COLO668 (cell line): Measurements from ENCODE around the gene AGXT.
"Not testable (repeated sequence)": the region's sequence is repeated elsewhere in the genome, so short reads cannot be mapped to it uniquely, and the experiment has no call there.

Experiments used
- DNase-seq: peaks from one replicate; lab custom pipeline; 2025; ENCODE audit not compliant: unreplicated experiment; lab: John Stamatoyannopoulos, UW

The AGXT gene

DNA sequence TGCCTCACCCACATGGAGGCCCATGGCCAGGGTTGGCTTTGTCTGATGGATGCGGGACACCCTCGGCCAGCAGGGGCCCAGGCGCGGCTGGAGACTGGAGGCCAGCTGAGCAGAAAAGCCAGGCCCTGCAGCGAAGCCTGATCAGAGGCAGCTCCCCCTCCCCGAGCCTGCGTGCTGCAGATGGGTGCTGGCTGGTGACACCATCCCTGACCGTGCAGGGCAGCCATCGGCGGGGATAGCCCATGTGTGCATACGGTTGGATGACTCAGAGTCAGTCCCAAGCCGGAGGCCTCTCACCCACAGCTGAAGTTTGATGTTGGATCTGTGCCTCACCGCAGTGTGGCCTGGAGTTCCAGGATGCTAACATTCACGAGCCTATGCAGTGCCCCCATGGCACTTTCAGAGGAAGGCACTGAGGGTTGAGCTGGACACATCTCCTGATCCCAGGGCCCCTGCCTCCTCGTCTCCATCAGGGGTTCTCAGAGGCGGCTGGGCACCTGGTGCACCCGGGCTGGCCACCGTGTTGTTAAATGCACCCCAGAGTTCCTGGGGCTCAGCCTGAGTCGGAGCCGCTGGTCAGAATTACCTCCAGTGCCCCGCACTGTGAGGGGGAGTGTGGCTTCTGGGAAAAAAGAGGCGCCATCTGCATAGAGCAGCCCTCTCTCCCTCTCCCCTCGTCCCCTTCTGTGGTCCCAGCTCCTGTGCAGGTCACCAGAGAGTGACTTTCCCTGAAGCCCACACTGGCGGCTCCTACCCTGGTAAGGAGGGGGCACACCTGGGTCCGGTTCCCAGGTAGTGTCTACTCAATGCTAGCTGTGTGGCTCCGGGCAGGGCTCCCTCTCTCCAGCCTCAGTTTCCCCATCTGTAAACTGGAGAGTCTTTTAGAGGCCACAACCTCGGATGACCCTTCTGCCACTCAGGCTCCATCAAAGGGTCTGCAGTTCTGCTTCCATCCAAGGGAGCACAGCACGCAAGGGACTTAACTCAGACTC is 29.2 kb upstream of the AGXT start:
- peak; percentile 25 for DNase-seq

DNA sequence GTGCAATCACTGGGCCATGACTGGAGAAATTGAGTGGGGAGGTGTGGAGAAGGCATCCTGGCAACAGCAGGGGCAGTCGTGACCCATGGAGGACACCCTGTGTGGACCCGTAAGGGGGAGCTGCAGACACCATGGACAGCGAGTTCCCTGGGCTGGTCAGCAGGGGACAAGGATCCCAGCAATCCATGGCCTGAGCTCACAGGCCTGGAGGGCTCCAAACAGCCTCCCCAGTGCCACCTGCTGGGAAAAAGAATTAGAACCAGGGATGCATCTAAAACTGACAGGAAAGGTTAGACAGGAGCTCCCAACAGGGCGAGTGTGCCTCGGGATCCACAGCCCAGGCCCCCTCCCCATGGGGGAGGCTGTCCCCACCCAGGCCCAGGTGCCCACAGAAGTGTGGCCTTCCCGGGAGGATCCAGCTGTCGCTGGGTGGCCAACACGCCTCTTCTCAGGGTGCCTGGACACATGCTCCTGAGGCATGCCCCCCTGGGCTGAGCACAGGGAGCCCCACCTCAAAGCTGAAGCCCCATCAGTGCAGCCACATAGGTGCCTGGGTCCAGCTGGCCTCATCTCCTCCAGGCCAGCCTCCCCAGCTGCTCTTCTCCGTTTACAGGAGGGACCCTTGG is 28.1 kb upstream of the AGXT start:
- peak; percentile 66 for DNase-seq

DNA sequence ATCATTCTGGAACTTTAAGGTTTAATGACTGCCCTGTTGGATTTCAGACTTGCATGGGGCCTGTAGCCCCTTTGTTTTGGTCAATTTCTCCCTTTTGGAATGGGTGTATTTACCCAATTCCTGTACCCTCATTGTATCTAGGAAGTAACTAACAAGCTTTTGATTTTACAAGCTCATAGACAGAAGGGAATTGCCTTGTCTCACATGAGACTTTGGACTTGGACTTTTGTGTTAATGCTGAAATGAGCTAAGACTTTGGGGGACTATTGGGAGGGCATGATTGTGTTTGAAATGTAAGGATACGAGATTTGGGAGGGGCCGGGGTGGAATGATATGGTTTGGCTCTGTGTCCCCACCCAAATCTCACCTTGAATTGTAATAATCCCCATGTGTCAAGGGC is 22.3 kb upstream of the AGXT start:
- DNase-seq, result not testable (repeated sequence)

DNA sequence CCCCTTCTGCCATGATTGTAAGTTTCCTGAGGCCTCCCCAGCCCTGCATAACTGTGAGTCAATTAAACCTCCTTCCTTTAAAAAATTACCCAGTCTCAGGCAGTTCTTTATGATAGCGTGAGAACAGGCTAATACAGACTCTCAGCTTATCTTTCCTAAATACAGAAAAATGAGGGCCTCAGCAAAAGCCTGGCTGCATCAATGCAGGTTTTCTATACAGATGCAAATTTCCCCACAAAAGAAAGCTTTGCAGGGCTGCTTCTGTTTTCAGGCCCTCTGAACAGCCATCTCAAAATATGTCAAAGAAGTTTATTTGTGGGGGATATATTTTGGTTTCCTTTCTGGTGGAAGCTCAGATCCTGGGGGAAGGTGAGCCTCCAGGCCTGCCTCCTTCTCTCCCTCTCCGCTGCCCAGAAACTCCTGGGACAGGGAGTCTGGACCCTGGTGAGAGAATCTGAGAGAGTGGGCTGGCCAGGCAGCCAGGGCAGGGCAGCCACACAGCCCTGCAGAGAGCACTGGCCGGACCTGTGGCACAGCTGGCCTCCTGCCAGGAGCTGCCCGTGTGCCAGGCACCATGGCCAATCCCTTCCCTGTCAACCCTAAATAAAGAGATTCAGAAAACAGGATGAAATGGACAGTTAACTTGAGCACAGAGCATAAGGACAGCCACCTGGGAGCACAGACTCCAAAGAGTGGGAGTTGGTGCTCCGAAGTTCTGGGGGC is 21.6 kb upstream of the AGXT start:
- peak; percentile 7 for DNase-seq

DNA sequence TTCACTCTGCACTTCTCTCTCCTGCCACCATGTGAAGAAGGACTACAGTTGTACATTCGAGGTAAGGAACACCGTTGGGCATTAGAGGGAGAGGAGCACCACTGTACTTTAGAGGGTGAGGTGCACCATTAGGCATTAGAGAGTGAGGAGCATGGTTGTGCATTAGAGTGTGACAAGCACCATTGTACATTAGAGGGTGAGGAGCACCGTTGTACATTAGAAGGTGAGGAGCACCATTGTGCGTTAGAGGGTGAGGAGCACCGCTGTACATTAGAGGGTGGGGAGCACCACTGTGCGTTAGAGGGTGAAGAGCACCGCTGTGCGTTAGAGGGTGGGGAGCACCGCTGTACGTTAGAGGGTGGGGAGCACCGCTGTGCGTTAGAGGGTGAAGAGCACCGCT is 20.8 kb upstream of the AGXT start:
- DNase-seq, result no peak

DNA sequence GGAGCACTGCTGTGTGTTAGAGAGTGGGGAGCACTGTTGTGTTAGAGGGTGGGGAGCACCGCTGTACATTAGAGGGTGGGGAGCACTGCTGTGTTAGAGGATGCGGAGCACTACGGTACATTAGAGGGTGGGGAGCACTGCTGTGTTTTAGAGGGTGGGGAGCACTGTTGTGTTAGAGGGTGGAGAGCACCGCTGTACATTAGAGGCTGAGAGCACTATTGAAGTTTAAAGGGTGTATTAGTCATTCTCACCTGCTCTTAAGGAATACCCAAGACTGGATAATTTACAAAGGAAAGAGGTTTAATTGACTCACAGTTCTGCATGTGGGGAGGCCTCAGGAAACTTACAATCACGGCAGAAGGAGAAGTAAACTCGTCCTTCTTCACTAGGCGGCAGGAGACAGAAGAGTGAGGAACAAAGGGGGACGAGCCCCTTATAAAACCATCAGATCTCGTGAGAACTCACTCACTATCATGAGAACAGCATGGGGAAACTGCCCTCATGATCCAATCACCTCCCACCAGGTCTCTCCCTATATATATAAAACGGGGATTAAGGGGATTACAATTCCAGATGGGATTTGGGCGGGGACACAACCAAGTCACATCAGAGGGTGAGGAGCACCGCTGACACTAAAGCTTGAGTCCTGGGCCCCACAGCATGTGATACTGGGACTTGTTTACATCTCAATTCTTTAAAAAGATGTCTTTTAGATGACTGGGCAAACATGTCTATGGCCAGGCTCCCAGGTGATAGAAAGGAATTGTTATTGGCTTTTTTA is 19.5 kb upstream of the AGXT start:
- no peak for DNase-seq

DNA sequence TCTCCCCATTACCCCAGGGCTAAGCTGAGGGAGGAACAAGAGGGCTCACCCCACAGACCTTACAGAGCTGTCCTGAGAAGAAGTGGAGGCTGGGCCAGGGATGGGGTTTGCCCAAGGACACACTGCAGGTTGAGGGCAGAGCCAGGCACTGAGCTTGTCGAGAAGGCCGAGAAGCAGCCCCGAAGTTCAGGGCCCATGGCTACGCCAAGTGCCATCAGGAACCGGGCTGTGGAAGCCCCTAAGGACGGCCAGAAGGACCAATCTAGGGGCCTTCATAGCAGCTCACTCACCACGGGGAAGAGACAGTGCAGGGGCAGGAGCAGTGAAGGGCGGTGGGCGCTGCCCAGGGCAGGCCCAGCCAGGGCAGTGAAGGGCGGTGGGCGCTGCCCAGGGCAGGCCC is 18.6 kb upstream of the AGXT start:
- DNase-seq, result no peak

DNA sequence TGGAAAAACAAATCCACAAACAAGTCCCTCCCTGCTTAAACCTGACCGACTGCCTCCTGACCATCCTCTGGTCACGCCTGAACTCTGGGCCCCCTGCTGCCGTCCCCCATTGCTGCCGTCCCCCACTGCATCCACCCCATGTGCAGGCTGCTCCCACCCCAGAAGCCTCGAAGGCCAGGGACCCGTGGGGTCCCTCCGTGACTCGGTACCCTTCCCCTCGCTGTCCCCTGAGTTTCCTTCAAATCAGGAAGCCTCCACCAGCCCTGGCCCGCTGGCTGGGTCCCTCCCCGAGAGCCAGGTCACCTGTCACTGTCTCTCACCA is 17.9 kb upstream of the AGXT start:
- DNase-seq, result no peak

DNA sequence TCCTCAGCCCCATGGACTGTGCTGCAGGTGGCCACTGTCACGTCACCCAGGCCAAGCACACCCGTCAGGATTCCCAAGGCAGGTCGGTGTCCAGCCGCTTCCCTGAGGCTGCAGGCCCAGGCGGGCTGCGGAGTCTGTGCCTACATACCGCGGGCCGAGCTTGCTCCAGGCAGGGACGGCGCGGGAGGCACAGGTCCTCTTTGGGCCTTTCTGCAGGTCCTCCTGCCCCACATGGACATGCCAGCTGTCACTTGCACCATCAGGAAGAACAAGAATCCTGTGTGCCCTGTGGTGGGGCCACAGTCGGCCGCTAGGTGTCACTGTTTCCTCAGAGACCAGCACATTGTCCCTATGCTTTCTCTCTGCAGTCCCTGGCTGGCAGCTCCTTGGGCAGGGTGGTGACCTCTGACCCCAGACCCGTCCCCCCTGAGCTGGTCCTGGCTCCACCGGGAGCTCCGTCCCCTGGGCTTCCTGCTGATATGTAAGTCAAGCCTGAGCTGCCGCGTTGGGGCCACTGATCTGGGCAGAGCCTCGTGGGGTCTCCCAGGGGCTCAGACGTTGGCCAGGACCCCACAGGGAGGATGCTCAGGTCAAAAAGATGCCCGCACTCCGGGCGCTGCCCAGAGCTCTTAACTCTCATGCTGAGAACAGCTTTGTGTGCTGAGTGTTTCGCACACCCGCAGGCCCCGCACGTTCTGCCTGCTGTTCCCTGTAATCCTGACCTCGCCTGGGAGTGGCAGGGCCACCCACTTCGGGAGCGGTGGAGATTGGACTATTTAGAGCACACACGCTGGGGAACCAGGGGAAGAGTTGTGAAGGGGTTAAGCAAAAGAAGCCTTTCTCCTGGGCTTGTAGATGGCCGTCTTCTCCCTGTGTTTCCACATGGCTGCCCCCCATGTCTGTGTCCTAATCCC is 17.3 kb upstream of the AGXT start:
- peak; percentile 80 for DNase-seq

DNA sequence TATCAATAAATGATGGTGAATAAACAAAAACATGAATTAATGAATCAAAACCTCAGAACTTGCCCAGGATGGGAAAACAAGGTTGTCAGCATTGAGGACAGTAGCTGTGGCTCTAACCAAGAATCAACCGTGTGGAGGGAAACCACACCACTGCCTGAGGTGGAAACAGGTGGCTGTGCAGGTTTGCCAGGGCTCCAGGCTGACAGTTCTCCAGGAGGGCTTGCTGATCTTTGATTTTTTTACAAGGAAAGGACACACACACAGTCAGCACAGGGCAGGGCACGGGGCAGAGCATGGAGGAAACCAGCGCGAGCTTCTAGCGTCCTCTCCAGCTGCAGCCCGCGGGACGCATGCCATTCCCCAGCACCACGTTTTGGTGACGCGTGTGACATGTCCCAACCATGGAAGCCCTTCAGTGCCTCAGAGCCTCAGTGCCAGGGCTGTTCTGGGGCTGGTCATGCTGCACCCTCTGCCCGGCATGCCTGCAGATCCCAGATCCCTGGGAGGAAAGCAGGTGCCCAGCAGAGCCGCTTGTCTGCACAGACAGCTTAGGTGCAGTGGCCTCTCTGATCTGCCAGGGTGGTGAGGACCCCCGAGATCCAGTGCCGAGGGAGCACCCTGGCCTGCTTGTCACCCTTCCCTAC is 15.8 kb upstream of the AGXT start:
- DNase-seq, result no peak

DNA sequence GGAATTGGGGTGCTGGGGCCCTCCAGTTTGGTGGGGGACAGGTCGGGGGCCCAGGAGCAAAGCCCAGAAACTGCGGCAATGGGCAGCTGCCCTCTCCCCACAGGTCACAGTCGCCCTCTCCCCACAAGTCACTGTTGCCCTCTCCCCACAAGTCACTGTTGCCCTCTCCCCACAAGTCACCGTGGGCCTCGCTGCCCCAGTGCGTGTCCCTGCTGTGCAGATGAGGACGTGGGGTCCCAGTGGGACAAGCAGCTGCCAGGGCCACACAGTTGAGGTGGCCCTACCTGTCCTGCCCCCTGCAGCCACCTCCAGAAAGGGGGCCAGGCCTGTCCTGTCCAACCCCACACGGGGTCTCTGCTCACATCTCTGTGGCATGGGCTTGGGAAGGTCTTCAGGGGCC is 13.0 kb upstream of the AGXT start:
- no peak for DNase-seq

DNA sequence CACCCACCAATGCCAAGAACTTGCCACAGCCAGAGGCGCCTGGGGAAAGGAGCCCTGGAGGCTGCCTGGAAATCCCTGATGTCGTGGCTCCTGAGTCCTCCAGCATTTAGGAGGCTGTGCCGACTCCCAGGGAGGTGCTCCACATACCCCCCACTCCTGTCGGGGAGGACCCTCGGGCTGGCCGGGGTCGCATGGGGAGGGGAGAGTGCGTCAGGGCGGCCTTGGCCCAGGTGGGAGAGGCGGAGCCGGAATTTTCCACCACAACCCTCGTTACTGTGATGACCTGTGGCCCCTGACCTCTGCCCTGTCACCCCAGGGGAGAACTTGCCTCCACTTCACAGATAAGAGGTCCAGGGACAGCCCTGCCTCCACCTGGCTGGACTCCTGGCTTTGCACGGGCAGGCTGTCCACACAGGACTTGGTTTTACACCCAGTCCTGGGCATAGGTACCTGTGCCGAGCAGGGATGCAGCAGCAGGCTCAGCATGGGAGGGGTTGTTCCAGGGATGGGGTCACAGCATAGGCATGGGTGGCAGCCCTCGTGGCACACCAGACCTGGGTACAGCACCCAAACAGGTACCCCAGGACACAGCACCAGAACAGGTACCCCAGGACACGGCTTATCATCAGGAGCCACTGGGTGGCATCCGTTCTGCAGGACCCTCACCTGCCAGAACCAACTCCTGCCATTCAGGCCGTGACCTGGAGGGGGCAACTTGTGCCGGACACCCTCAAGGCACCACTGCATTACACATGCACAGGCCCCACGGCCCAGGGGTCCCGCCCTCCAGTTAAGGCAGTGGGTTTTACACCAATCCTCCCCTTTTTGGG is 12.3 kb upstream of the AGXT start:
- DNase-seq, result peak; percentile 30

DNA sequence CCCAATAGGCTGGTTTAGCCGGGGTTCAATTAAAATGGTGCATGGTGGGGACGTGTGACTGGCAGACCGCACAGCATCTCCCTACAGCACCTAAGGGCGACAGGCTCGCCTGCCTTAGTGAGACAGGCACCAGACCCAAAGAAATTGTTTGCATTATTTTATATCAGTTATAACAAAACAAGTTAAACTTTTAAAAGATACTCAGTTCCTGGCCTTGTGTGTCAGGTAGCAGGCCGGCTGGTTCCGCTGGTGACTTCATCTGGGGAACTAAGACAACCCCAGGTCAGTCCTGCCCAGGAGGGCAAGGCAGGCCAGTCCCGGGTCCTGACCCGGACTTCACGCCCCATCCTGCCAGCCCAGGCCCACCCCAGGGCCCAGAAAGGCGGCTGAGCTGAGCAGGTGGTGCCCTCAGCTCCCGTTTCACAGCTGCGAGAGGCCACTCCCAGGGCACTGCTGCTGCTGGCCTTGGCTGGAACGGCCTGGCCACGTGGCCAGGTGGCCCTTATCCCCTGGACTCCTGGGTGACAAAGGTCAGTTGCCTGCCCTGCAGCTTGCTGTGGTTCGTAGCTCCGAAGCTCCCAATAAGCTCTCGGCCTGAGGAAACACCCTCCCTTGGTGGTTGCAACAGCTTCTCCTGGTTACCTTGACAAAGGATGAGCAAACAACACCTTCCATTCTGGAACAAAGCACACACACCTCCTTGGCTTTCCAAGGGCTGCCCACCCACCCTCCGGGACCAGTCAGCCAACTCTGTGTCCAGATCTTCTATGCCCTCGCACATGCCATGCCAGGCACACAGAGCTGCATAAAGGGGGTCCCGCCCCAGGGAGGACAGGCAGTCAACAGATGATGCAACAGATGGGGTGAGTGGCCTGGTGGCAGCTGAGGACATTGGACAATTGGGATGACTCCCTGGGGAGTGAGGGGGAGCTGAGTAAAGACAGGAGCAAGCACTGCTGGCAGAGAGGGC is 11.3 kb upstream of the AGXT start:
- DNase-seq, result peak; percentile 26

DNA sequence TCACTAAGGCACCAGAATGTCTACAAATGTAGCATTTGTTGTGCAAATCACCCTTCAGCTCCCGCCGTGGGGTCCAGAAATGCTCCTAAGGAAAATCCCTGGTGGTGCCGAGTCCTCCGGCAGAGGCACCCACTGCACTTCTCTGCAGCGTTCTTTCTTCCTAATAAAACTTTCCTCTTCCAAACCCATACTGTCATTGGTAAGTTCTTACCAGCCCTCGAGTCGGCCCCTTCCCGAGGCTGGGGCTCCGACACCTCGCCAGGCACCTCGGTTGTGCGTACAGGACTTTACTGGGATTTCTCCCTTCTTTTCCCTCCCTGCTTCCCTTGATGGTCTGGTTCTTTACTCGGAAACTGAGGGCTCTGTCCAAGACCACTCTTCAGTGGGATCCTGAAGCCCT is 10.3 kb upstream of the AGXT start:
- DNase-seq, result no peak

DNA sequence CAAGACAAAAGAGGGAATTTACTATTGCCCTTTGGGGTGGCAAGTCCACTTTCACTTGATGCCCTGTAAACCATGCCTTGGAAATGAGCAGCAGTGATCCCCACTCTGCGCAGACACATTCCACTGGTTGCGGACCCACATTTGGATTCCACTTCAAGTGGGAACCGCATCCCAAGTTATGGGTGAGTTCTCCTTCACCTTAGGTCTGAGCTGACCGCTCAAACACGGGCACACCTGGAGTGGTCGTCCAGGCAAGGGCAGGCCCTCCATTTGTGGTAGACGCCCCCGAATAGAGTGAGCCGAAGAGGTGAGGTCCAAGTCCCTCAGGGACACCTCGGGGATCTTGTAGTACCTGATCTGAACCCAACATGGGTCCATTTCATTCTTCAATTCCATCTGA is 9.8 kb upstream of the AGXT start:
- DNase-seq, result no peak

DNA sequence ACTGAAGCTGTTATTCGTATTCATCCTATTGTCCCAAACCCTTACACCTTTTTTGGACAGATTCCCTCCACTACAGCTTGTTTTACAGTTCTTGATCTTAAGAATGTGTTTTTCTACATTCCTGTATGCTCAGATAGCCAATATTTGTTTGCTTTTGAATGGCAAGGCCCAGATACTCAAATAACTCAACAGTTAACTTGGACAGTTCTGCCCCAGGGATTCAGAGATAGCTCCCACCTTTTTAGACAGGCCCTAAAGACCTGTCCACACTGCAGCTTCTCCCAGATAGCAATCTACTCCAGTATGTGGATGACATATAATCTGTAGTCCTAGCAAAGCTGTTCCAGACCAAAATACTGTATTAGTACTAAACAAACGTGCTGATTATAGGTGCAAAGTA is 7.1 kb upstream of the AGXT start:
- DNase-seq, result no peak

DNA sequence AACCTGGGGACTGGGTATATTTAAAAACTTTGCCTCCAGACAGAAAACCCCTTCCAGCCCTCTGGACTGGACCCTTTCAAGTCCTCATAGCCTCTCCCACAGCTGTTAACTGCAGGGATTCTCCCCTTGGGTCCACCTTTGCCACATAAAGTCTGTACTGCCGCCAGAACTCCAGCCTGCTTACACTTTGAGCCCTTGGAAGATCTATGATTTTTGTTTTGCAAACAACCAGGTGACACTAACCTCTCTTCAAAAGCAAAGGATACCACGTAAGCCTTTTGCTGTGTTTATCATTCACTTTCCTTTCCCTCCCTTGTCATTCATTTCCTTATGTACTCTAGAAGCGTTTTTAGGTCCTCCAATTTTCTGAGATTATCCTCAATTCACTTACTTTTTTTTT is 4.1 kb upstream of the AGXT start:
- DNase-seq, result no peak

DNA sequence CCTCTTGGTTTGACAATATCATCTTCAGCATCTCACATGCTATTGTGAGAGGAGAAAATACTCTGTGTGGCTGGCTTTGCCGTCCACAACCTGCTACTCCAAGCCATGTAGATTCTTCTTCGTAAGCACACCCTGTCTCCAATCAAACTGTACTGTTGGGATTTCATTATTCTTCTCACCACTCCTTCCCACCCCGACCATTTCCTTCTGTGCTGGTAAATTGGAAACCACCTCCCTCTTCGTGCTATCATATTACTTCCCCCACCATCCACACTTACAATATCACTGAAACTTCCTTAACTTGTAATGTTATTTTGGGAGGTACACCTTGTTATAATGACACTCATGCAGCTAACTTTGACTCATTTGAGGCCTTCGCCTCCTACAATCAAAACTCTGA is 3.2 kb upstream of the AGXT start:
- no peak for DNase-seq
